Measurements from ENCODE around the gene GPAM.
"Not testable (repeated sequence)": the region's sequence is repeated elsewhere in the genome, so short reads cannot be mapped to it uniquely, and the experiment has no call there.

The GPAM gene, protein sequence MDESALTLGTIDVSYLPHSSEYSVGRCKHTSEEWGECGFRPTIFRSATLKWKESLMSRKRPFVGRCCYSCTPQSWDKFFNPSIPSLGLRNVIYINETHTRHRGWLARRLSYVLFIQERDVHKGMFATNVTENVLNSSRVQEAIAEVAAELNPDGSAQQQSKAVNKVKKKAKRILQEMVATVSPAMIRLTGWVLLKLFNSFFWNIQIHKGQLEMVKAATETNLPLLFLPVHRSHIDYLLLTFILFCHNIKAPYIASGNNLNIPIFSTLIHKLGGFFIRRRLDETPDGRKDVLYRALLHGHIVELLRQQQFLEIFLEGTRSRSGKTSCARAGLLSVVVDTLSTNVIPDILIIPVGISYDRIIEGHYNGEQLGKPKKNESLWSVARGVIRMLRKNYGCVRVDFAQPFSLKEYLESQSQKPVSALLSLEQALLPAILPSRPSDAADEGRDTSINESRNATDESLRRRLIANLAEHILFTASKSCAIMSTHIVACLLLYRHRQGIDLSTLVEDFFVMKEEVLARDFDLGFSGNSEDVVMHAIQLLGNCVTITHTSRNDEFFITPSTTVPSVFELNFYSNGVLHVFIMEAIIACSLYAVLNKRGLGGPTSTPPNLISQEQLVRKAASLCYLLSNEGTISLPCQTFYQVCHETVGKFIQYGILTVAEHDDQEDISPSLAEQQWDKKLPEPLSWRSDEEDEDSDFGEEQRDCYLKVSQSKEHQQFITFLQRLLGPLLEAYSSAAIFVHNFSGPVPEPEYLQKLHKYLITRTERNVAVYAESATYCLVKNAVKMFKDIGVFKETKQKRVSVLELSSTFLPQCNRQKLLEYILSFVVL

DNA sequence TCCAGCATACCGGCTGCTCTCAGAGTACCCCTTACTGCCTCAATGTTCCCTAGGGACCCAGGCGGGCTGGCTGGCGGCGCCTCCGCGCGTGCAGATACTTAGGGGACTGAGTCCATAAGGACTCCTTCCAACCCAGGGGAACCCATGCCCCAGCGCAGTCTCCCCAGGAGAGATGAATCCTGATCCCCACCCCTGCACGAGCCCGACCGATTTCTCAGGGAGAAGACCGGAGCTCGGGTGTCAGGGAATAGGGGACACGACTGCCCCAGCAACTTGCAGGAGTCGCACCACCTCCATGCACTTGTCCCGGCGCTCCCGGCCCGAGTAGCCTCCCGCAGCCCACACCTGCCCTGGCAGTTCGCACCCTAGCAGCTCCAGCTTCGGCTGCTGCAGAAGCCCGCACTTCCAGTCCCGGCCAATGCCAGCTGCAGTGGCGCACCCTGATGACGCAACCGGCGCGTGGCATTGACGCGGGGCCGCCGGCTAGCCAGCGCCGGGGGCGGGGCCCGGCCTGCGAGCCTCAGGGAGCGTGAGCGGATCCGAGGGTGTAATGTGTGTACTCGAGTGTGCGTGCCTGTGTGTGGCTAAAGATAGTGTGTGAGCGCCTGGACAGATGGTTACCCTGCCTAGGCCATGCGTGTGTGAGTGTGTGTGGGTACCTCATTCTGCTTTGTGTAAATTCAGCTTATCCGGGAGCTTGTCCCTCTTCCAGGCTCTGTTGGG, at the start of gene GPAM:
GPAM (minus strand) TSS at position 437 of the 723 bp plus-strand sequence. CDS start 1,981 bp downstream, outside the sequence.
- peak; percentile 98 for DNase-seq

DNA sequence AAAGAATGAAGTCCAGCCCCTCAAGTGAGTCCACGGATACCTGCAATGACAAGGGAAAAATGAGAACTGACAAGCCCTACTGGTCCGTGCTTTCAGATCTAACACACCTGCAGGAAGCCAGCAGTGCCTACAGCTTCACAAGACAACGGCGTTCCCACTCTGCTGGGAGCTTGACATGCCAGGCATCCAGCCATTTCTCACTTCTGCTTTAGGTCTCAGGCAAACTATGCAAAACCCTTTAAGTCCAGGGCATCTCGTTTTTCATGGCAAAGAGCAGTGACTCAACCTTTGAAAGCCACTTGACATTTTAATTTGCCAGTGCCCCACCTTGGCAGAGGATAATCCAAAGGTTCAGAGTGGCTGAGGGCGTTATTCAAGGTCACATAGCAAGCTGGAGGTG, 49.1 kb upstream of the GPAM start:
- no peak for DNase-seq

DNA sequence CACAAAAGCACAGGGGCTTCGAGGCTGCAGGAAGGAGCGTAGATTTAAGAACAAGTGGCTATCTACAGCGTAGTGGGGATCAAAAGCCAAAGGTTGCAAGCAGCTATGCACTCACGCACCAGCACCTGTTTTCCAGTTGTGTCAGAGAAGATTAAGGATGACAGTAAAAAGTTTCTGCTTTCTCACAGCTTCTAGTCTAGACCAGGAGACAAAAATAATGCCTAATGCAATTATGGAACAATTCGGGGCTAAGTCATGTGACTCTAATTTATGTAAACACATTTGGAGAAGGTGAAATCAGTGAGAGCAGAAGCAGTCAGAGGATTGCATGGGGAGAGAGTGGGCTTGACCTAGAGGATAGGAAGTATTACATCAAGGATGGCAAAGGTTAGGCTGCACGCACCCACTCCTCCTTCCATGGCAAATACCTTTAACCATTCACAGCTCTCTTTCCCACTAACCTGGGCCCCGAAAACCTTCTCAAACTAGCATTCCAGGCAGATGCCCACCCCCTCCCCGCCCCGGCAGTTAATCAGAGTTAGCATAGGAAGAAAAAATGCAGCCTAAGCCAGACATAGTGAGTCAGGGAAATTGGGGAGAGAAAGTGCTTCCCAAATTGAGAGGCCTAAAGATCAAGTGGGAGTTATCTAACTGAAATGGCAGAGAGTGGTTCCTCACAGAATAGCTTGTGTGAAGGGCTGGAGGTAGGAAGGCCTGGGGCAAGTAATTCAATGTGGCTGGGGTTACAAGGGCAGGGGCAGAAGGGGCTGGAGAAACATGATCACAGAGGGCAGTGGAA, 48.2 kb upstream of the GPAM start:
- DNase-seq: no peak

DNA sequence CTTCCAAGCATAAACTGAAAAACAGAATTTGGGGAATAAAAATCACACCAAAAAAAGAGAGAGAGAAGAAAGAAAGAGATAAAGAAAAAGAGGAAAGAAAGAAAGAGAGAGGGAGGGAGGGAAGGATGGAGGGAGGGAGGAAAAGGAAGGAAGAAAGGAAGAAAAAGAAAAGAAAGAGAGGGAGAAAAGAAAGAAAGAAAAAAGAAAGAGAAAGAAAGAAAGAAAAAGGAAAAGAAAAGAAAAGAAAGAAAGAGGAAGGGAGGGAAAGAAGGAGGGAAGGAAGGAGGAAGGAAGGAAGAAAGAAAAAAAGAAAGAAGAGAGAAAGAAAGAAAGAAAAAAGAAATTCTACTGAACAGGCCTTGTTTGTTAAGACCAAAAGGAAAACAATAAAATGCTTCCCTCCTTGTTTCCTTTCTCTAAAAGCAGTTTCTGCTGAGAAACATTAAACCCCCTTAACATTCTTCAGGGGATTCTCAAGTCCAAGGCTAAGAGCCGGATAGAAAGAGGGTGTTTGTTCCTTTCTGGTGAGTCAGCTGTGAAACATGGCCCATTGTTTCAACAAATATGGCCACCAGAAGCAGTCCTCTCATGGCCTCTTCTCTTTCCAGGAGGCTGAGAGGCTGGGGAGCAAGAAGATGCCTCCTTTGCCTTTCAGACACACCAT, 46.9 kb upstream of the GPAM start:
- DNase-seq: no peak

DNA sequence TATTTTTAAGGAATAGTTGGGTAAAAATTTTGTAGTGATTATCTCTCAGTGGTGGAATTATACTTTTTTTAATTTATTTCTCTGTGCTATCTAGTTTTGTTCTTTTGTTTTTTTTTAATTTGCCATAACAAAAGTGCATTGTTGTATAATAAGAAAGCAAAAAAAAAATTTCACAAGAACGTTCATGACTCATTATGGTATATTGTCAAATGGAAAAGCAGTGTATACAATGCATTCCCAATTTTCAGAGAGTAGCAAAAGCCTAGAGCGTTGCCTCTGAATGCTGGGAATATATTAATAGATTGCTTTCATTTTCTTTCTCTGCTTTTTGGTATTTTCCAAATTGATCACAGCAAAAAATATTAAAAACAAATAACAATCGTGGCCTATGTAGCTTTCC, 46.3 kb upstream of the GPAM start:
- DNase-seq: no peak

DNA sequence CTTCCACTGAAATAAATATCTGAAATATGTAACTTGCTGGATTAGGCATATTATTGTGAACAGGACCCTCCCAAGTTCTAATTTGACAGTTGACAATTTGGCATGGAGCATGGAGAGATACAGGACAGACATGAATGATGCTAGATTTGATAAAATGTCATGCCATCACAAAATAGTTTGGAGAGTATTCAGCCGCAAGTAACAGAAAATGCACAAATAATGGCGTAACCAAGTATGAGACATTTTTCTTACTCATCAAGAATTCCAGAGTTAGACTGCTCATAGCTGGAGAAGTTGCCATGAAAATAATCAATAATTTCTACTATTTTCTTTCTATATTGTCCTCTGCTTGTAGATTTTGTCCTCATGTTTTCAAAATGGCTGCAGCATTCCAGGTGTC, 45.5 kb upstream of the GPAM start:
- DNase-seq: no peak

DNA sequence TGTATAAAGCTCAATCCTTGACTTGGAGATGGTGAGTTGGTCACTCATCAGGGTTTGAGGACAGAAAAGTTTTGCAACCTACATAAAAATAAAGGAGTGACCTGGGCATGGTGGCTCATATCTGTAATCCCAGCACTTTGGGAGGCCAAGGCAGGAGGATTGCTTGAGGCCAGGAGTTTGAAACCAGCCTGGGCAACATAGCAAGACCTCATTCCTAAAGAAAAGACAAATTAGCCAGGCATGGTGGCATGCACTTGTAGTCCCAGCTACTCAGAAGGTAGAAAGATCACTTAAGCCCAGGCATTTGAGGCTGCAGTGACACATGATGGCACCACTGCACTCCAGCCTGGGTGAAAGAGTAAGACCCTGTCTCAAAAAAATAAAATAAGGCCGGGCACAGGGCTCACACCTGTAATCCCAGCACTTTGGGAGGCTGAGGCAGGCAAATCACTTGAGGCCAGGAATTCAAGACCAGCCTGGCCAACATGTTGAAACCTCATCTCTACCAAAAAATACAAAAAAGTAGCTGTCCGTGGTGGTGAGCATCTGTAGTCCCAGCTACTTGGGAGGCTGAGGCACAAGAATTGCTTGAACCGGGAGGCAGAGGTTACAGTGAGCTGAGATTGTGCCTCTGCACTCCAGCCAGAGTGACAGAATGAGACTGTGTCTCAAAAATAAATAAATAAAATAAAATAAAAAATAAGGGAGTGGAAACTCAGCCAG, 45.0 kb upstream of the GPAM start:
- not testable (repeated sequence) for DNase-seq

DNA sequence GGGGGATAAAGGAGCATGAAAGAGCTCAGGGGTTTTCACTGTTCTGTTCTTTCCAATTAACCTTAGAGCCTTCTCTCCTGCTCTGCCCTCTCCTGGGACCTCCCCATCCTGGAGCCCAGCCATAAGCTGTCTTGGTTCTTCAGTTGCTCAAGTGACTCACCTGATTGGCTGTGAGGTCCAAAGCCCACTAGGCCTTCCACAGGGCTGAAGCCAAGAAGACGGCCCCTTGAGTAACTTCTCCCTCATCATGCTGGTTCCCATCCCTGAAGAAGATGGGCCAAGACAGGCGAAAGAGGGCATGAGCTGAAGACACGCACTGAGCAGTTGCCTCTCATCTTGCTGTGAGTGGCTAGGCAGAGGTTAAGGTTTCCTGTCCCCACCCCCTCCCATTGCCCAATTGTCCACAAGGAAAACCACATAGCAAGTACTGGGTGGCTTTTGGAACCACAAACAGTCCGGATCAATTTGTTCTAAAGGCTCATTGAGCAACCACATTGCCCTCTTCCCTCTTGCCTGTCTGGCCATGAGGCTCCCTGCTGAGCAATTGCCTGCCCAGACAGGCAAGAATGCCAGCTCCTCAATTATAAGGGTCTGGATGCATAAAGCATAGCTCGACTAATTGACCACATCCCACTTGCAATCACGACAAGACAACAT, 43.9 kb upstream of the GPAM start:
- DNase-seq: no peak

DNA sequence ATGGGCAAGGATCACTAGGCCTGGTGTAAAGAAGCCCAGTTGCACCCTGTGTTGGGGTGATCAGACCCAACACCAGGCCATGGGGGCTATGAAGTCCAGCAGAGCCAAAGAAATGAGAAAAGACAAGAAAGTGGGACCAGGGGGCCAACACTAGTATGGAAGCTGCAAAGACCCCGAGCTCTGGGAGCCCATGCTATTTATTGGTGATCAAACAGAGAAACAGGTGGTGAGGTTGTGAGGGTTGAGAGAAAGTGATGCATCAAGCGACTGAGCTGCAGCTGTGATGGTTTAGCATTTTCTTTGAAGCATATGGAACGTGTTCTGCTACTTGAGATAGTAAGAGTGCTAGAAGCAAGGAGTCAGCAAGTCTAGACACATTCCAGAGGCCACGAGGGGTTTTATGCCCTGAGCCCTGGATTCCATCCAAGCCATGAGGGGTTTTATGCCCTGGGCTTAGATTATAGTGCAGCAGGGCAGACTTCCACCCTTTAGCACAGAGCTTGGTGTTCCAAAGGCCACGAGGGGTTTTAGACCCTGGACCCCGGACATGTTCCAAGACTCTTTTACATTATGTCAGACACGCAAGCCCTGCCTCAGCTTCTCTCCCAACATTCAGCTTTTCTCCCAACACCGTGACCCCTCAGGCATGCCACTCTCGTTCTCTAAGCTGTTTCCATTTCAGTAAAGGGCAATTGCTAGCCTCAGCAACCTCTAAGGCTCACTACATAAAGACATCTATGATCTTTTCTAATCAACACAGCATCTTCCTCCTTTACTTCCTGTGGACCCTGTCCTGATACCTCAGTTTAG, 43.1 kb upstream of the GPAM start:
- DNase-seq: no peak

DNA sequence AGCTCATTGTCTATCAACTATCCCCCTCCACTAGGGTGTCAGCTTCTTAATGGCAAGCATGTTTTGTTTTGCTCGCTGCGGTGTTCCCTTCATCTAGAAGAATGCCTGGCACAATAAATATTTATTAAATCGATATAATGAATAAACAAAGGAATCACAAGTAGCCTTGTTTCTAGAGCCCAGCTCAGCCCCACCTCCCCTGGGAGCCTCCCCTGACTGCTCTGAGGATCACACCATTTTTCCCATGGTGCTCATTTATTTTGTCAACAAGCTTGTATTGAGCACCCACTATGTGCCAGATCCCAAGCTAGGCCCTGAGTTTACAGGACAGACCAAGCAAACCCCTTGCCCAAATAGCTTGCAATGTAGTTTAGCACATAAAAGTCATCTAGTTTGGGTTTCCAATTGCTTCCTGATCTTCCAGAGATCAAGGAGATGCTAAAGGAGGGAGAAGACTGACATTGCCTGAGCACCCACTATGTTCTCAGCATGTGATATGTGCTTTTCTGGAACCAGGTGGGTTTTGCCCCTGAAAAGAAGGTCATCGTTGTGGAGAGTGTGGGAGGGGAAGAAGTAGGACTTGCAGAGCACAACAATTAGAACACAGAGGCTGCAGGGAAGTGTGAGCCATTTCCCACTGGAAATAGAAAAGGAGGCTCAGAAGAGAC, 42.3 kb upstream of the GPAM start:
- DNase-seq: no peak

DNA sequence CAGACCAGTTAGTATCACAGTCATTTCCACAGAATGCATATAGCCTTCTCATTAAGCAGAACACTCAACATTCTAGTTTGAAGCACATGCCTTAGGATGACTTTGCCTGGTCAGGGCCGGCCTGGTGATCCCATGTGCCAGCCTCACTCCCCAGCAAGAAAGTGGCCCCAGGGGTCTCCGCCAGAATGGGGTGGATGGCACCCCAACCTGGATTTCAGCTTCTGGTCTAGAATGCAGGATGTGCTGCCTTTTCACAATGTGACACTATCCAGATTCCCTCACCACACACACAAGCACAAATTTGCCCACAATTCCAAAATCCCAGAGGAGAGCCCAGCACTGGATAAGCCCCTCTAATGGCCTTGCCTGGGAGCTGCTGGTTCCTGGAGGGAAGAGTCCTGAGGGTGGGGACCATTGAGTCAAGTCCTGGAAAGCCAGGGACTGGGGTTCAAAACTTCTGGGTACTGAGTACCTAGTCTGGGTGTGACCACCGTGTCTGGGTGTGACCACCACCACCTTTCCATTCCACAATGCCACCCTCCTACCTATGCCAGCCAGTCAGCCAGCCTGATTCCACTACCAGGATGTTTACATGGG, 41.5 kb upstream of the GPAM start:
- no peak for DNase-seq

DNA sequence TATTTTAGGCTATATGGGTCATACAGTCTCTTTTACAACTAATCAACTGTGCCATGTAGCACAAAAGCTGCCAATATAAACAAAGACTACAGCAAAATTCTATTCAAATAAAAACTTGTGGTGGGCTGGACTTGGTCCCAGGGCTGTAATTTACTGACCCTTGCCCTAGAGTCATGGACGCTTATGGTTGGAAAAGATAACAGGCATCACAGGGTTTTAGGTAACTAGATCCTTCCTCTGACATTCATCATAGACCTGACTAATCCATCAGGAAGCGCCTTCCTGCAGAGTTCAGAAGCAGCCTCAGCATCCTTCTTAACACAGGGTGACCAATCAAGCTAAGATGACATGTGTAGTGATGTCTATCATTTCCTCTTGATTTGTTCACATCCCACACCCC, 40.2 kb upstream of the GPAM start:
- DNase-seq: no peak

DNA sequence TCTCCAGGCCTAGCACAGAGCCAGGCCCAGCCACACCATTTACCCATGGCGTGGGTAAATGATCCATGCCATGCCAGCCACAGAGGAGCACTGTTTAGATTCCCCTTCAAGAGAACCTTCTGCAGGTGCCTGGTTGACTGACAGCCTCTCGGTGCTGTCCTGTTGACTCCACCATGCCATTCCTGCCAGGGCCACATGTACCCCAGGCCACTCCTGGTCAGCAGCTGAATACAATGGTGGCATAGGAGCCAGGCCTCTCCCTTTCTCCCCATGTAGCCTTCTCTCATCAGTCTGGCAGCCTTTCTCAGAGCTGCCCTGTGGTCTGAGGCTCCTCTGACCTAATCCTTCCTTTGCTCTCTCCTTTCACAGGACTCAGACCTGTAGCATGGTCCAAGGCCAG, 39.2 kb upstream of the GPAM start:
- no peak for DNase-seq

DNA sequence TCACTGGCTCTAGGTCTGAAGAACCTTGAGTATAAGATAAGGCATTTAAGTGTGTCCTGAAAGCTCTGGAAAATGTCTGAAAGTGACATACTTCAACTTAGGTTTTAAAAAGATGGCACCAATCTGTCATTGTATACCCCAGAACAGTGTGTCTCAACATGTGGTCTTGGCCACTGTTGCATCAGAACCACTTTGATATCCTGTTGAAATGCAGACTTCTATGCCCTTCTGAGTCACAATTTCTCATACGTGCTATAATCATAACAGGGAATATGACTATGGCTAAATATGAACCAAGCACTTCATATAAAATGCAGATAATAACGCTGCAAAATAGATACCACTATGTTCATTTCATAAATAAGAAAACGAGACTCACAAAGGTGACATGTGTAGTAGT, 38.0 kb upstream of the GPAM start:
- no peak for DNase-seq

DNA sequence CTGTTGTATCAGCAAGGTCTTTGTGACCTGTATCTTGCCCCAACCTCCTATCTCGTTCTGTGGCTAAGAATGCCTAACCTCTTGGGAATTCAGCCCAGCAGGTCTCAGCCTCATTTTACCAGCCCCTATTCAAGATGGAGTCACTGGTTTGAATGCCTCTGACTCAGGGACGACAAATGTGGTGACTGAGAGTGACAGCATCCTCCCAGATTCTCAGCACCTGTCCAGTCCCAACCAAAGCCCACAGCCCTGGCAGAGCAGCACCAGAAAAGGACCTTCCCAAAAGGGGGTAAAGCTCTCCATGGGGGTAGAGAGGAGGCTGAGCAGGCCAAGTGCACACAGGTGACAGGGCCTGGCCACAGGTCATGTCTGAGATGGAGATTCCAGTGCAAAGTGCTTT, 35.4 kb upstream of the GPAM start:
- DNase-seq: no peak

DNA sequence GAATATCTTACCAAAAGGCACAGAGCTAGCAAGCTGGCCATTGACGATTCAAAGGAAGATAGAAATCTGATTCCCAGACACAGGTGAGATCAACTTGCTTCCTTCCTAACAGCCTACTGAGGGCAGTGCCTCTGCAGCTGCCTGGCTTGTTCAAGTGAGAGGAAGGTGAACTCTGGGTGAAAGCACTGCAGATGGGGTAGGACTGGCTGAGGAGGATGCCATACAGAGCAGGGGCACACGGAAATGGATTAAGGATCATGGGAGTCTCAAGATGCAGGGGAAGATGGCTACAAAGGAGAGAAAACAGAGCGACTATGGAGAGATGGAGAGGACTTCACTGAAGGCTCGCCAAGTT, 34.4 kb upstream of the GPAM start:
- DNase-seq: no peak

DNA sequence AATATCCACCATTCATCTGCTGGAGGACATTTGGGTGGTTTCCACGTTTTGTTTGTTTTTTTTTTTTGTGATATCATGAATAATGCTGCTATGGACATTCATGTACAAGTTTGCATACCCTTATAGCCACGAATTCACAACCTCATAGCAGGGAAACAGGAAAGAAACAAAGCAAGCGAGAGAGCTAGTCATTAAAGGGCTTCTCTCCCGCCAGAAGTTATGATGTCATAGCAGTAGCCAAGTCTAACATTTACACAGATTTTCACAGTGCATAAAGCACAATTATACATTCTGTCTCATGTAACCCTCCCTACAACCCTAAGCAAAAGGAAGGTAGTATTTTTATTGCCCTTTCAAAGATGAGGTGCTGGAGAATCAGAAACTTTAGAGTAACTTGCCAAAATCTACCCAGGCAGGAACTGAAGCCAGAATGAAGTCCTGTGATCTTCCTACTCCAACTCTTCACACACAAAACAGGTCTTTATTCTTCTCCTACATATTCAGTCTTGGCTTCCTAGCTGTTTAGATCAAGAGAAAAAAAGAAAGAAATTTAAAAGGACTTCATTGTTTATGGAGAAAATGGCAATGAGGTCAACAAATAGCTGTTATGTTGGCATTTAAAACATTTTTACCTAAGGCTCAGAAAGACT, 33.9 kb upstream of the GPAM start:
- DNase-seq: no peak

DNA sequence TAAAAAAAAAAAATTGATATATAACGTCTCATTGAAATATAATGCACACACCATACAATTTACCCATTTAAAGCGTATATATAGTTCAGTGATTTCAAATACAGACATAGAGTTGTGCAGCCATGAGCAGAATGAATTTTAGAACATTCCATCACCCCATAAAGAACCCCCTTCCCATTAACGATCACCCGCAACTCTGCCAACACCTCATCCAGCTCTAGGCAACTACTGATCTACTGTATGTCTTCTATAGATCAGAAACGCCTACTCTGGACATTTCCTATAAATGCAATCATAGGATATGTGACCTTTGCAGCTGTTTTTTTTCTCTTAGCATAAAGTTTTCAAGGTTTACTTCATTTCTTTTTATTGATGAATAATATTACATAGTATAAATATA, 33.4 kb upstream of the GPAM start:
- DNase-seq: no peak

DNA sequence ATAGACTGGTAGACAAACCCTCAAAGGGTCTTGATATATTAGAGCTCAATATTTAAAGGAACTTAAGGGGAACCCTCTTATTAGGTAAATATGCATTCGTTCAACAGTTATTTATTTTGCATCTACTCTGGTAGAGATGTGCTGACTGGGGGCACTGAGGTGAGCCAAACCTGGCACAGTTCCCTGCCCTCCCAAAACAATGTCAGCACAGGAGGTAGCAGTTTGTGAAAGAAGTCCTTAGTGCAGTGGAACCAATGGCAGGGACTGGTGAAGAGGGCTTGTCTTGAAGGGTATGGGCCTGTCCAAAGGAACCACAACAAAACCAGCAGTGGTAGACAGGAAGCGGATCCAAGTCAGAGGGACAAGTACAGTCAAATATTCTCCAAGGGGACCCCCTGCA, 32.6 kb upstream of the GPAM start:
- no peak for DNase-seq
